Measurements from ENCODE around the gene E2F2. TPM values are rescaled to one million over a fixed set of nuclear protein-coding genes. Genes with fewer than 3 reads are reported as not detected.

E2F2 gene
- polyA plus RNA-seq, 1 donor (not counting 4 experiments of a cell fraction or from before 2014, with no cell fraction given): 0.05 TPM

- Histone ChIP-seq H3K36me3 (ENCODE audit: control insufficient read depth in 2 of 2, extremely low read depth in 1 of 2, insufficient read depth in 2 of 2, low read length in 2 of 2) (no peaks in the 10 kb centered on the region), H3K9me1 (ENCODE audit: control insufficient read depth, extremely low read depth, insufficient read depth, low read length) (no peaks in the 10 kb centered on the region), H3K4me3 (ENCODE audit: control insufficient read depth in 2 of 3, extremely low read depth in 1 of 3, insufficient read depth in 2 of 3, low read depth in 1 of 3, low read length in 3 of 3) (peak overlapping the region in 1 of 3 experiments; percentile 51), H3K79me2 (ENCODE audit: control insufficient read depth, insufficient read depth, low read length) (no peaks in the 10 kb centered on the region), H2AFZ (ENCODE audit: control insufficient read depth, low read length) (no peak overlapping the region), H3K4me1 (ENCODE audit: control insufficient read depth, extremely low read depth, insufficient read depth, low read length) (no peaks in the 10 kb centered on the region), H4K20me1 (ENCODE audit: control insufficient read depth, extremely low read depth, insufficient read depth, low read length) (no peaks in the 10 kb centered on the region), H3K9me3 (ENCODE audit: control insufficient read depth, low read depth, low read length) (no peaks in the 10 kb centered on the region), H3K4me2 (ENCODE audit: control insufficient read depth, extremely low read depth, insufficient read depth, low read depth, low read length) (peak overlapping the region; percentile 8), H3K27ac (ENCODE audit: control insufficient read depth, insufficient read depth, low read length) (no peak overlapping the region), H3K27me3 (ENCODE audit: control insufficient read depth, extremely low read depth, insufficient read depth, low read length) (peaks cover 13% of the 10 kb centered on the region), H3K9ac (ENCODE audit: control insufficient read depth, extremely low read depth, insufficient read depth, low read length) (no peak overlapping the region)
- FAIRE-seq (no peak), DNase-seq (ENCODE audit: low read depth, low spot score) (no peak)
- dilution Hi-C loops (cut with MboI; ENCODE audit: extremely low pct_ligation_motif_present, low sequenced_read_pairs): no loop called here
- TF ChIP-seq EZH2 (IDR thresholded peaks at IDR 0.05; ENCODE audit: low read length) (peak; percentile 28), CTCF (optimal IDR thresholded peaks at IDR 0.05 in 1 of 3, IDR thresholded peaks at IDR 0.05 in 1 of 3, conservative IDR thresholded peaks at IDR 0.05 in 1 of 3; ENCODE audit: extremely low read depth in 1 of 3, insufficient read depth in 2 of 3, low read length in 3 of 3) (no peak)
Measured at GRCh38 chr1:23567629-23567995, 36.6 kb upstream of the E2F2 start.

- no peak overlapping the region for H3K27ac ChIP-seq (ENCODE audit: control insufficient read depth, insufficient read depth, low read length)
- no peak for FAIRE-seq
- H3K9ac ChIP-seq (ENCODE audit: control insufficient read depth, extremely low read depth, insufficient read depth, low read length): no peak overlapping the region
Measured at GRCh38 chr1:23566304-23566703, 35.3 kb upstream of the E2F2 start.

More at GRCh38 chr1:23566304-23566703, 35.3 kb upstream of the E2F2 start:
- DNase-seq (ENCODE audit: low read depth, low spot score): no peak
- H3K9me1 ChIP-seq (ENCODE audit: control insufficient read depth, extremely low read depth, insufficient read depth, low read length): no peaks in the 10 kb centered on the region
- no peaks in the 10 kb centered on the region for H4K20me1 ChIP-seq (ENCODE audit: control insufficient read depth, extremely low read depth, insufficient read depth, low read length)
- H3K27me3 ChIP-seq (ENCODE audit: control insufficient read depth, extremely low read depth, insufficient read depth, low read length): peaks cover 13% of the 10 kb centered on the region
- H3K4me1 ChIP-seq (ENCODE audit: control insufficient read depth, extremely low read depth, insufficient read depth, low read length): peaks cover 9% of the 10 kb centered on the region
- TF ChIP-seq CTCF (optimal IDR thresholded peaks at IDR 0.05 in 1 of 3, IDR thresholded peaks at IDR 0.05 in 1 of 3, conservative IDR thresholded peaks at IDR 0.05 in 1 of 3; ENCODE audit: extremely low read depth in 1 of 3, insufficient read depth in 2 of 3, low read length in 3 of 3) (peak; percentile 22 to 36 (median 34)), EZH2 (IDR thresholded peaks at IDR 0.05; ENCODE audit: low read length) (no peak)
- no peak overlapping the region for H3K4me3 ChIP-seq (ENCODE audit: control insufficient read depth in 2 of 3, extremely low read depth in 1 of 3, insufficient read depth in 2 of 3, low read depth in 1 of 3, low read length in 3 of 3)
- H3K79me2 ChIP-seq (ENCODE audit: control insufficient read depth, insufficient read depth, low read length): no peaks in the 10 kb centered on the region
- dilution Hi-C loops (cut with MboI; ENCODE audit: extremely low pct_ligation_motif_present, low sequenced_read_pairs): no loop called here
- no peak overlapping the region for H2AFZ ChIP-seq (ENCODE audit: control insufficient read depth, low read length)
- no peaks in the 10 kb centered on the region for H3K36me3 ChIP-seq (ENCODE audit: control insufficient read depth in 2 of 2, extremely low read depth in 1 of 2, insufficient read depth in 2 of 2, low read length in 2 of 2)
- H3K9me3 ChIP-seq (ENCODE audit: control insufficient read depth, low read depth, low read length): no peaks in the 10 kb centered on the region
- H3K4me2 ChIP-seq (ENCODE audit: control insufficient read depth, extremely low read depth, insufficient read depth, low read depth, low read length): no peak overlapping the region

Data from keratinocyte (primary cell).